H9 (cell line): Measurements from ENCODE around the gene SDHC. TPM values are rescaled to one million over a fixed set of nuclear protein-coding genes. Genes with fewer than 3 reads are reported as not detected.

Experiments
- DNase-seq: peaks from one replicate; pipeline ENCODE4 v3.0.0-alpha.2; 2017
- H2AFZ ChIP-seq: one replicate; pipeline ENCODE4 v1.6.1; 2013; ENCODE audit warnings: mild to moderate bottlenecking, low read length, control low read depth, moderate library complexity
- H2AK5ac ChIP-seq: 2 replicates; pipeline ENCODE4 v1.6.1; 2013; ENCODE audit warnings: low read length, control low read depth, mixed read lengths; ENCODE audit not compliant: insufficient read length
- H2BK120ac ChIP-seq: one replicate; pipeline ENCODE4 v1.6.1; 2013; ENCODE audit warnings: low read depth, mild to moderate bottlenecking, low read length, control low read depth, inconsistent platforms; ENCODE audit not compliant: poor library complexity, severe bottlenecking
- H2BK12ac ChIP-seq: 2 replicates; pipeline ENCODE4 v1.6.1; 2013; ENCODE audit warnings: low read length, control low read depth, mixed read lengths, low read depth; ENCODE audit not compliant: insufficient read length
- H2BK15ac ChIP-seq: 2 replicates; pipeline ENCODE4 v1.6.1; 2013; ENCODE audit warnings: low read depth, low read length, control low read depth
- H2BK20ac ChIP-seq: one replicate; pipeline ENCODE4 v1.6.1; 2013; ENCODE audit warnings: low read depth, mild to moderate bottlenecking, low read length, control low read depth, inconsistent platforms; ENCODE audit not compliant: poor library complexity, severe bottlenecking
- H2BK5ac ChIP-seq: 2 replicates; pipeline ENCODE4 v1.6.1; 2013; ENCODE audit warnings: low read length, control low read depth, mixed read lengths; ENCODE audit not compliant: insufficient read length
- H3K14ac ChIP-seq: 2 replicates; pipeline ENCODE4 v1.6.1; 2013; ENCODE audit warnings: low read length, control low read depth; ENCODE audit not compliant: insufficient read depth
- H3K18ac ChIP-seq: 2 replicates; pipeline ENCODE4 v1.6.1; 2013; ENCODE audit warnings: low read depth, mild to moderate bottlenecking, mixed read lengths, low read length, control low read depth; ENCODE audit not compliant: insufficient read length
- H3K23ac ChIP-seq: 2 replicates; pipeline ENCODE4 v1.6.1; 2013; ENCODE audit warnings: low read length, control low read depth, mixed read lengths, low read depth; ENCODE audit not compliant: insufficient read length
- H3K23me2 ChIP-seq: 2 replicates; pipeline ENCODE4 v1.6.1; 2013; ENCODE audit warnings: low read depth, mild to moderate bottlenecking, mixed read lengths, low read length, control low read depth; ENCODE audit not compliant: insufficient read length, poor library complexity, severe bottlenecking
- H3K27ac ChIP-seq: 2 replicates; pipeline ENCODE4 v1.5.1; 2013; ENCODE audit warnings: low read length, control low read depth, mixed read lengths, low read depth; ENCODE audit not compliant: insufficient read length
- H3K27me3 ChIP-seq: 2 replicates; pipeline ENCODE4 v1.6.1; 2013; ENCODE audit warnings: low read length, control low read depth, inconsistent platforms; ENCODE audit not compliant: insufficient read depth
- H3K4ac ChIP-seq: 2 replicates; pipeline ENCODE4 v1.6.1; 2013; ENCODE audit warnings: low read depth, mild to moderate bottlenecking, control low read depth, inconsistent platforms, low read length, moderate library complexity
- H3K4me1 ChIP-seq: 2 replicates; pipeline ENCODE4 v1.6.1; 2013; ENCODE audit warnings: low read length, control low read depth, inconsistent platforms; ENCODE audit not compliant: insufficient read depth
- H3K4me2 ChIP-seq: 2 replicates; pipeline ENCODE4 v1.6.1; 2013; ENCODE audit warnings: low read length, control low read depth, mixed read lengths; ENCODE audit not compliant: insufficient read length, insufficient read depth
- H3K56ac ChIP-seq: 2 replicates; pipeline ENCODE4 v1.6.1; 2013; ENCODE audit warnings: low read depth, mild to moderate bottlenecking, mixed read lengths, low read length, control low read depth; ENCODE audit not compliant: insufficient read length
- H3K79me1 ChIP-seq: 2 replicates; pipeline ENCODE4 v1.6.1; 2013; ENCODE audit warnings: low read depth, mild to moderate bottlenecking, moderate library complexity, low read length, control low read depth, inconsistent platforms; ENCODE audit not compliant: insufficient read depth, poor library complexity, severe bottlenecking
- H3K79me2 ChIP-seq: 2 replicates; pipeline ENCODE4 v1.6.1; 2013; ENCODE audit warnings: low read length, control low read depth, inconsistent platforms; ENCODE audit not compliant: insufficient read depth
- H3K9ac ChIP-seq: 2 replicates; pipeline ENCODE4 v1.6.1; 2013; ENCODE audit warnings: low read length, control low read depth, mixed read lengths; ENCODE audit not compliant: insufficient read length; ENCODE audit errors: extremely low read depth
- H3K9me3 ChIP-seq: one replicate; pipeline ENCODE4 v1.6.1; 2013; ENCODE audit warnings: low read depth, low read length, inconsistent platforms; ENCODE audit not compliant: control insufficient read depth
- H3T11ph ChIP-seq: one replicate; pipeline ENCODE4 v1.6.1; 2013; ENCODE audit warnings: mild to moderate bottlenecking, low read length, control low read depth, inconsistent platforms
- H4K20me1 ChIP-seq: one replicate; pipeline ENCODE4 v1.6.1; 2013; ENCODE audit not compliant: control insufficient read depth, insufficient read length, insufficient read depth
- H4K5ac ChIP-seq: 2 replicates; pipeline ENCODE4 v1.6.1; 2013; ENCODE audit warnings: low read depth, mild to moderate bottlenecking, mixed read lengths, low read length, control low read depth; ENCODE audit not compliant: insufficient read length
- H4K8ac ChIP-seq: replicated peaks from 2 replicates; pipeline ENCODE4 v1.6.1; 2013; ENCODE audit warnings: low read length, control low read depth, mixed read lengths, low read depth; ENCODE audit not compliant: insufficient read length
- H4K91ac ChIP-seq: 2 replicates; pipeline ENCODE4 v1.6.1; 2013; ENCODE audit warnings: low read depth, mild to moderate bottlenecking, moderate library complexity, mixed read lengths, low read length, control low read depth; ENCODE audit not compliant: insufficient read length
- H3K27ac Mint-ChIP-seq, 3 experiments: 2 replicates in 2 of 3; 3 replicates in 1 of 3; pipeline ENCODE4 v1.8.0; 2020 to 2021; ENCODE audit warnings: mixed read lengths in 3 of 3, mild to moderate bottlenecking in 1 of 3, moderate library complexity in 1 of 3
- H3K27me3 Mint-ChIP-seq: 2 replicates; pipeline ENCODE4 v1.8.0; 2021; ENCODE audit warnings: low read depth, mild to moderate bottlenecking, moderate library complexity, mixed read lengths
- H3K36me3 Mint-ChIP-seq, 3 experiments: 2 replicates in 2 of 3; 3 replicates in 1 of 3; pipeline ENCODE4 v1.8.0; 2020 to 2021; ENCODE audit warnings: low read depth in 3 of 3, mixed read lengths in 3 of 3; ENCODE audit not compliant: insufficient read depth in 1 of 3
- H3K4me1 Mint-ChIP-seq, 2 experiments: 2 replicates each; pipeline ENCODE4 v1.8.0; 2020; ENCODE audit warnings: mixed read lengths in 2 of 2
- H3K4me3 Mint-ChIP-seq, 2 experiments: 2 replicates in 1 of 2; 3 replicates in 1 of 2; pipeline ENCODE4 v1.8.0; 2020 to 2021; ENCODE audit warnings: mild to moderate bottlenecking in 2 of 2, mixed read lengths in 2 of 2, moderate library complexity in 1 of 2
- H3K9me3 Mint-ChIP-seq, 2 experiments: 2 replicates in 1 of 2; 3 replicates in 1 of 2; pipeline ENCODE4 v1.8.0; 2020; ENCODE audit warnings: mild to moderate bottlenecking in 2 of 2, mixed read lengths in 2 of 2, moderate library complexity in 1 of 2
- CTCF ChIP-seq: fragments of 200-600 bp; sonication (generic); conservative IDR thresholded peaks from 3 replicates; pipeline ENCODE4 v1.8.0; 2021; ENCODE audit warnings: antibody characterized with exemption, mild to moderate bottlenecking
- WGBS: extraction: QIAGEN DNeasy Blood & Tissue Kit; methylation state at CpG from one replicate; pipeline ENCODE4 v1.1.7; 2013; ENCODE audit warnings: missing lambda C conversion rate, low lambda C conversion rate, mixed read lengths; ENCODE audit not compliant: insufficient read length; ENCODE audit errors: extremely low coverage; 5-methylcytosine and 5-hydroxymethylcytosine counted together
- total RNA-seq: library from RNA; stranded (reverse); gene quantifications from 2 replicates; pipeline ENCODE4 v1.2.1, GENCODE V29; 2021

The SDHC gene
- total RNA-seq, 1 experiment from 2014 or later = 198 TPM

DNA sequence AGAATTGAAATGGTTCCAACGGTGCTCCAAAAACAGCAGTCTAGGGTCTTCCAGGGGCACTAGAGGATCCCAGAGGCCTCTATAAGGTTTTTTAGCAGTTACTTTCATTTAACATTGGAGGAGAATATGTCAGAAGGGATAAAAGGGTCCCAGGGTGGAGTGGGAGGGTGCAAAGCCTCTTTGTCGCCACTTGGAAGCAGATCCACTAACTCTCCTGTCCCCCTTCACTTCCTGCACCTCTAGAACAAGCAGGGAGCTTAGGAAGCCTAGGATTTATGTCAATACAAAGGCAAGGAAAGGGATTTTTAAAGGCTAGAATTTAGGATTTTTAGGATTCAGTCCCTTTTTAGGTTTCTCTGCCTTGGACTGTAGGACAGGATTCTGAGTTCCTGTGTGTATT, 47.3 kb upstream of the SDHC start:
- no peaks in the 10 kb centered on the region for H3K9me3 ChIP-seq
- no peaks in the 10 kb centered on the region for H3K79me1 ChIP-seq
- no peak for TF ChIP-seq CTCF
- no peaks in the 10 kb centered on the region for H4K20me1 ChIP-seq
- no peak overlapping the region for H3K27ac ChIP-seq
- H3K56ac ChIP-seq = no peak overlapping the region
- peak overlapping the region in 1 of 3 experiments; percentile 70; a peak in 1 of 7 replicates for H3K27ac Mint-ChIP-seq
- DNase-seq = no peak
- no peak overlapping the region for H3K4ac ChIP-seq
- no peak overlapping the region for H2BK5ac ChIP-seq
- WGBS = no CpG with 5 or more reads among the region's 2 CpGs
- no peak overlapping the region for H3K14ac ChIP-seq
- no peaks in the 10 kb centered on the region for H3K23me2 ChIP-seq
- H4K8ac ChIP-seq = no peak overlapping the region
- H3K4me3 Mint-ChIP-seq = no peak overlapping the region
- no peaks in the 10 kb centered on the region for H3K9me3 Mint-ChIP-seq
- no peak overlapping the region for H3K18ac ChIP-seq
- H2AFZ ChIP-seq = no peak overlapping the region
- no peak overlapping the region for H2BK12ac ChIP-seq
- no peaks in the 10 kb centered on the region for H3K4me1 ChIP-seq
- peaks cover 14 to 15% of the 10 kb centered on the region in 2 experiments for H3K4me1 Mint-ChIP-seq
- H3K27me3 Mint-ChIP-seq = peaks cover 14% of the 10 kb centered on the region
- H2BK120ac ChIP-seq = no peak overlapping the region
- no peak overlapping the region for H3K23ac ChIP-seq
- no peak overlapping the region for H3K9ac ChIP-seq
- H3K36me3 Mint-ChIP-seq = no peaks in the 10 kb centered on the region
- H4K91ac ChIP-seq = no peak overlapping the region
- H3K27me3 ChIP-seq = no peaks in the 10 kb centered on the region
- H2BK15ac ChIP-seq = no peak overlapping the region
- H3K4me2 ChIP-seq = no peak overlapping the region
- no peaks in the 10 kb centered on the region for H3K79me2 ChIP-seq
- H2BK20ac ChIP-seq = no peak overlapping the region
- no peak overlapping the region for H3T11ph ChIP-seq
- no peak overlapping the region for H4K5ac ChIP-seq
- no peak overlapping the region for H2AK5ac ChIP-seq
